ENCODE results near the gene ENTPD8. TPM values are rescaled to one million over a fixed set of nuclear protein-coding genes. Genes with fewer than 3 reads are reported as not detected.

Gene ENTPD8
- total and polyA plus RNA-seq, 10 of the 15 experiments (the other 5 are each of a cell fraction or from before 2014, with no cell fraction given) = not detected

DNA sequence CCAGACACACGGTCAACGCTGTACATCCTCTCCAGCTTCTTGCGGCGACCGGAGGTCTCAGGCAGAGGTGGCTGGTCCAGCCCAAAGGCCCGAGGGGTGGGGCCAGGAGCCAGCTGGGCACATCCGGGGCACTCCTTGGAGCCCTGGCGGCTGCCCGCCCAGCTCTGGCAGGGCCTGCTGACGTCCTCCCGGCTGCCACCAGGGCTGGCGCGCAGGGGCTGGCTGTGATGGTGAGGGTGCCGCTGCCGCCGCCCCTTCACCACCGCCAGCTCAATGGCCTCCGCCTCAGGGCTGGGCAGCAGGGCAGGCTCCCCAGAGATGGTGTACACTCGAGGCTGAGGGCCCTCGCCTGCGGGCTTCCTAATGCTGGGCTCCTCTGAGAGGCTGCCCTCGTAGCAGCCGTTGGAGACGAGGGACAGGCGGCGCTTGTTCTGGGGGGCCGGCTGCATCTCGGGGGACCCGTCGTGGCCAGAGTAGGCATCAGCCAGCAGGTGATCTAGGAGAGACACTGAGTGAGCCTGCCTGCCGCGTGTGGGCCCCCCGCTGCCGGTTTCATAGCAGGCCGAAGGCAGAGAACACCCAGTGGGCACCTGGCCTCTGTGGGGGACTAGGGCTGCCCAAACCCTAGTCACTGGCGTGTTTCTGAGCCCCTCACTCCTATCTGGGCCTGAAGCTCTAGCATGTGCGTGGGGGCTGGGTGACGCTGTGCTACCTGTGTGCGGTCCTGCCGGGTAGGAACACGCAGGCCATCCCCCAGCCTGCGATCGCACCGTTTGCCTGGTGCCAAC lies 16.4 kb upstream of the ENTPD8 start:
- CTCF ChIA-PET = no interaction called here
- FAIRE-seq (no peak), DNase-seq (ENCODE audit: low read depth, low spot score) (no peak), ATAC-seq (no peak)
- in situ Hi-C loops (cut with MboI) (no loop called here), intact Hi-C loops (cut with micrococcal nuclease; ENCODE audit: unreplicated experiment) (no loop called here)
- no peaks in the 10 kb centered on the region for H3K36me3 ChIP-seq (ENCODE audit: control insufficient read depth in 2 of 2, insufficient read depth in 2 of 2, low read length in 1 of 2)
- 93% methylated on average over 44 of the region's 44 CpGs for WGBS (ENCODE audit: insufficient coverage, insufficient replicate concordance, low lambda C conversion rate, missing lambda C conversion rate)
- POLR2A ChIA-PET = interaction anchor here (0.6 kb wide), 1 partner anchor 119 kb away, joined by 3 read pairs; no protein-coding TSS in a partner anchor
- H3K4me3 ChIP-seq = peak overlapping the region; percentile 90
- H3K4me2 ChIP-seq (ENCODE audit: control insufficient read depth, insufficient read depth) = peak overlapping the region; percentile 98; the same call in 1 of the 2 replicates
- H3K9ac ChIP-seq (ENCODE audit: control insufficient read depth, insufficient read depth, low read length) = peak overlapping the region; percentile 76; the same call in 1 of the 2 replicates
- peaks cover 9% of the 10 kb centered on the region for H3K79me2 ChIP-seq (ENCODE audit: control insufficient read depth, insufficient read depth, low read length)
- H3K27ac ChIP-seq (ENCODE audit: control insufficient read depth, insufficient read depth) = no peak overlapping the region
- BruUV-seq (replicated peaks) = TSS peak; percentile 65
- H4K20me1 ChIP-seq (ENCODE audit: control insufficient read depth, insufficient read depth) = no peaks in the 10 kb centered on the region
- no peaks in the 10 kb centered on the region for H3K27me3 ChIP-seq (replicated peaks in 1 of 2; ENCODE audit: control insufficient read depth in 2 of 2, insufficient read depth in 2 of 2, low read length in 1 of 2)
- peaks cover 34% of the 10 kb centered on the region for H3K4me1 ChIP-seq (ENCODE audit: control insufficient read depth, insufficient read depth, low read length)
- H2AFZ ChIP-seq (ENCODE audit: control insufficient read depth, low read depth, low read length) = no peak overlapping the region
- no peaks in the 10 kb centered on the region for H3K9me3 ChIP-seq (replicated peaks; ENCODE audit: control insufficient read depth, insufficient read depth, low read length)
- no peak for TF ChIP-seq WRNIP1 (IDR thresholded peaks at IDR 0.05; ENCODE audit: borderline replicate concordance, low read depth, low read length)
- no peak for TF ChIP-seq ZNF274 (IDR thresholded peaks at IDR 0.05; ENCODE audit: insufficient read depth, insufficient read length)
- no peak for TF ChIP-seq EZH2 (IDR thresholded peaks at IDR 0.05; ENCODE audit: borderline replicate concordance, control insufficient read depth, low read depth, low read length)
- no peak for TF ChIP-seq NR2F1 (conservative IDR thresholded peaks at IDR 0.05)
- no peak for TF ChIP-seq PML (IDR thresholded peaks at IDR 0.05; ENCODE audit: low read length)
- TF ChIP-seq, protein P1, sequence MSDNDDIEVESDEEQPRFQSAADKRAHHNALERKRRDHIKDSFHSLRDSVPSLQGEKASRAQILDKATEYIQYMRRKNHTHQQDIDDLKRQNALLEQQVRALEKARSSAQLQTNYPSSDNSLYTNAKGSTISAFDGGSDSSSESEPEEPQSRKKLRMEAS (IDR thresholded peaks at IDR 0.05; ENCODE audit: low read depth, low read length) = no peak
- TF ChIP-seq SUZ12 (IDR thresholded peaks at IDR 0.05; ENCODE audit: unreplicated experiment) = no peak
- no peak for TF ChIP-seq HDAC6 (IDR thresholded peaks at IDR 0.05; ENCODE audit: unreplicated experiment)
- no peak for TF ChIP-seq BHLHE40 (IDR thresholded peaks at IDR 0.05; ENCODE audit: borderline replicate concordance in 1 of 2, low read depth in 2 of 2, low read length in 1 of 2)
- TF ChIP-seq MEF2A (IDR thresholded peaks at IDR 0.05; ENCODE audit: insufficient read depth, low read depth, low read length) = no peak
- no peak for TF ChIP-seq TBL1XR1 (IDR thresholded peaks at IDR 0.05; ENCODE audit: low read depth, low read length)
- no peak for TF ChIP-seq TCF3 (IDR thresholded peaks at IDR 0.05; ENCODE audit: borderline replicate concordance, insufficient read depth, low read depth, low read length)
- TF ChIP-seq, protein P2, sequence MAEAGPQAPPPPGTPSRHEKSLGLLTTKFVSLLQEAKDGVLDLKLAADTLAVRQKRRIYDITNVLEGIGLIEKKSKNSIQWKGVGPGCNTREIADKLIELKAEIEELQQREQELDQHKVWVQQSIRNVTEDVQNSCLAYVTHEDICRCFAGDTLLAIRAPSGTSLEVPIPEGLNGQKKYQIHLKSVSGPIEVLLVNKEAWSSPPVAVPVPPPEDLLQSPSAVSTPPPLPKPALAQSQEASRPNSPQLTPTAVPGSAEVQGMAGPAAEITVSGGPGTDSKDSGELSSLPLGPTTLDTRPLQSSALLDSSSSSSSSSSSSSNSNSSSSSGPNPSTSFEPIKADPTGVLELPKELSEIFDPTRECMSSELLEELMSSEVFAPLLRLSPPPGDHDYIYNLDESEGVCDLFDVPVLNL (IDR thresholded peaks at IDR 0.05; ENCODE audit: low read depth, low read length) = no peak
- TF ChIP-seq SMARCA5 (IDR thresholded peaks at IDR 0.05) = no peak
- SMC1A ChIA-PET (ENCODE audit: uncharacterized antibody, unreplicated experiment) = interaction anchor here (0.5 kb wide), 1 partner anchor 150 kb away, joined by 3 read pairs; no protein-coding TSS in a partner anchor
- RAD21 ChIA-PET (ENCODE audit: unreplicated experiment) = no interaction called here
